ENCODE measurements around the gene KANSL1L.

DNA sequence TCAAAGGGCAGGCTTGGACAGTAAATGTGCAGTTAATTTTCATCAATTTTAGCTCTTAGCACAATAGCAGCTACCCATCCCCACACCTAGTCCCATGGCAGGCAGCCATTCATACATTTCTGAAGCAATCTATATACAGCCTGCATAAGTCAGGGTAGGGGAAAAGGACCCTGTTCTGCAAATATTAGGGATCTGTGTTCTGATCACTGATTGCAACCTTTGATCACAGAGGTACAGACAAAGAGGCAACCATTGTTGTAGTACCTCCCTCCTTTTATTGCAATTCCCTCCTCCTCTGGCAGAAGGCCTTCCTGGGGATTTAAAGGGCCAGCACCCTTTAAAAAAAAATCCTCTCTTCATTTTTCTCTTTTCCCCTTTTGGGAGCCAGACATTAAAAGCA lies 58.3 kb downstream of the KANSL1L start:
- TF ChIP-seq, protein P1, sequence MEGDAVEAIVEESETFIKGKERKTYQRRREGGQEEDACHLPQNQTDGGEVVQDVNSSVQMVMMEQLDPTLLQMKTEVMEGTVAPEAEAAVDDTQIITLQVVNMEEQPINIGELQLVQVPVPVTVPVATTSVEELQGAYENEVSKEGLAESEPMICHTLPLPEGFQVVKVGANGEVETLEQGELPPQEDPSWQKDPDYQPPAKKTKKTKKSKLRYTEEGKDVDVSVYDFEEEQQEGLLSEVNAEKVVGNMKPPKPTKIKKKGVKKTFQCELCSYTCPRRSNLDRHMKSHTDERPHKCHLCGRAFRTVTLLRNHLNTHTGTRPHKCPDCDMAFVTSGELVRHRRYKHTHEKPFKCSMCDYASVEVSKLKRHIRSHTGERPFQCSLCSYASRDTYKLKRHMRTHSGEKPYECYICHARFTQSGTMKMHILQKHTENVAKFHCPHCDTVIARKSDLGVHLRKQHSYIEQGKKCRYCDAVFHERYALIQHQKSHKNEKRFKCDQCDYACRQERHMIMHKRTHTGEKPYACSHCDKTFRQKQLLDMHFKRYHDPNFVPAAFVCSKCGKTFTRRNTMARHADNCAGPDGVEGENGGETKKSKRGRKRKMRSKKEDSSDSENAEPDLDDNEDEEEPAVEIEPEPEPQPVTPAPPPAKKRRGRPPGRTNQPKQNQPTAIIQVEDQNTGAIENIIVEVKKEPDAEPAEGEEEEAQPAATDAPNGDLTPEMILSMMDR (IDR thresholded peaks at IDR 0.05), result no peak
- TF ChIP-seq EP300 (IDR thresholded peaks at IDR 0.05; ENCODE audit: borderline replicate concordance in 1 of 2, low read depth in 1 of 2, low read length in 1 of 2) (no peak), FOXM1 (IDR thresholded peaks at IDR 0.05; ENCODE audit: low read depth) (no peak), NFIC (IDR thresholded peaks at IDR 0.05; ENCODE audit: borderline replicate concordance) (no peak), TEAD4 (IDR thresholded peaks at IDR 0.05; ENCODE audit: borderline replicate concordance, insufficient read depth) (no peak)
- TF ChIP-seq, protein P2, sequence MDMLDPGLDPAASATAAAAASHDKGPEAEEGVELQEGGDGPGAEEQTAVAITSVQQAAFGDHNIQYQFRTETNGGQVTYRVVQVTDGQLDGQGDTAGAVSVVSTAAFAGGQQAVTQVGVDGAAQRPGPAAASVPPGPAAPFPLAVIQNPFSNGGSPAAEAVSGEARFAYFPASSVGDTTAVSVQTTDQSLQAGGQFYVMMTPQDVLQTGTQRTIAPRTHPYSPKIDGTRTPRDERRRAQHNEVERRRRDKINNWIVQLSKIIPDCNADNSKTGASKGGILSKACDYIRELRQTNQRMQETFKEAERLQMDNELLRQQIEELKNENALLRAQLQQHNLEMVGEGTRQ (IDR thresholded peaks at IDR 0.05; ENCODE audit: borderline replicate concordance, low read depth, low read length), result no peak
- TF ChIP-seq, protein P3, sequence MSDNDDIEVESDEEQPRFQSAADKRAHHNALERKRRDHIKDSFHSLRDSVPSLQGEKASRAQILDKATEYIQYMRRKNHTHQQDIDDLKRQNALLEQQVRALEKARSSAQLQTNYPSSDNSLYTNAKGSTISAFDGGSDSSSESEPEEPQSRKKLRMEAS (IDR thresholded peaks at IDR 0.05; ENCODE audit: low read depth), result no peak
